RWPE2 (cell line): ENCODE data around the gene TMEM106C.
A peak's percentile ranks its signal among the peaks of the same experiment; 100 is the strongest.

Experiments used
- ATAC-seq: fragments of 200-7000 bp; cut with Tn5 transposase; 3 replicates; pipeline ENCODE4 v1.9.1; 2021; ENCODE audit warnings: low read depth
- DNase-seq: peaks from one replicate; pipeline ENCODE4 v3.0.0-alpha.2; 2020; ENCODE audit warnings: low spot score
- H3K27ac ChIP-seq: fragments of 450-650 bp; 2 replicates; pipeline ENCODE4 v1.5.1; 2017; ENCODE audit warnings: mild to moderate bottlenecking; ENCODE audit not compliant: poor library complexity, severe bottlenecking
- H3K27me3 ChIP-seq: fragments of 250-450 bp; sonication (Bioruptor Pico); 2 replicates; pipeline ENCODE4 v1.5.1; 2021; ENCODE audit warnings: mild to moderate bottlenecking, moderate library complexity; ENCODE audit not compliant: insufficient read depth, poor library complexity, severe bottlenecking
- H3K36me3 ChIP-seq: fragments of 250-450 bp; sonication (Bioruptor Pico); 2 replicates; pipeline ENCODE4 v1.5.1; 2020; ENCODE audit warnings: low read depth, mild to moderate bottlenecking, moderate library complexity
- H3K4me1 ChIP-seq: fragments of 250-450 bp; sonication (Bioruptor Pico); 2 replicates; pipeline ENCODE4 v1.5.1; 2021; ENCODE audit warnings: mild to moderate bottlenecking, moderate library complexity; ENCODE audit not compliant: insufficient read depth, poor library complexity, severe bottlenecking
- H3K4me3 ChIP-seq: fragments of 250-450 bp; sonication (Bioruptor Pico); 2 replicates; pipeline ENCODE4 v1.5.1; 2021; ENCODE audit warnings: mild to moderate bottlenecking, moderate library complexity; ENCODE audit not compliant: severe bottlenecking
- H3K9me3 ChIP-seq: fragments of 250-450 bp; sonication (Bioruptor Pico); 2 replicates; pipeline ENCODE4 v1.5.1; 2021; ENCODE audit warnings: mild to moderate bottlenecking, moderate library complexity; ENCODE audit not compliant: severe bottlenecking
- CTCF ChIP-seq: fragments of 450-650 bp; IDR thresholded peaks from one replicate; pipeline ENCODE4 v1.5.1; 2017; ENCODE audit warnings: mild to moderate bottlenecking, moderate library complexity; ENCODE audit not compliant: poor library complexity, severe bottlenecking

TMEM106C gene

GRCh38 chr12:47943623-47944340, 19.6 kb upstream of the TMEM106C start:
- DNase-seq = no peak

GRCh38 chr12:47944685-47945340, 18.6 kb upstream of the TMEM106C start:
- ATAC-seq = no peak
- H3K4me3 ChIP-seq = no peak overlapping the region
- peaks cover 29% of the 10 kb centered on the region for H3K4me1 ChIP-seq
- DNase-seq = no peak
- no peaks in the 10 kb centered on the region for H3K27me3 ChIP-seq
- no peaks in the 10 kb centered on the region for H3K9me3 ChIP-seq
- H3K27ac ChIP-seq = no peak overlapping the region
- H3K36me3 ChIP-seq = no peaks in the 10 kb centered on the region
- no peak for TF ChIP-seq CTCF

More at GRCh38 chr12:47943623-47944340, 19.6 kb upstream of the TMEM106C start:
- no peak for ATAC-seq
- Histone ChIP-seq H3K27me3 (no peaks in the 10 kb centered on the region), H3K4me1 (peaks cover 18% of the 10 kb centered on the region), H3K4me3 (no peak overlapping the region), H3K9me3 (no peaks in the 10 kb centered on the region), H3K27ac (no peak overlapping the region), H3K36me3 (no peaks in the 10 kb centered on the region)
- TF ChIP-seq CTCF = no peak

- no peak for TF ChIP-seq CTCF
- Histone ChIP-seq H3K36me3 (no peaks in the 10 kb centered on the region), H3K27me3 (no peaks in the 10 kb centered on the region), H3K9me3 (no peaks in the 10 kb centered on the region), H3K4me3 (no peak overlapping the region), H3K27ac (no peak overlapping the region), H3K4me1 (peaks cover 34% of the 10 kb centered on the region)
- DNase-seq = no peak
- no peak for ATAC-seq
Measured at GRCh38 chr12:47945341-47945728, 18.1 kb upstream of the TMEM106C start.

- Histone ChIP-seq H3K27me3 (no peaks in the 10 kb centered on the region), H3K36me3 (no peaks in the 10 kb centered on the region), H3K4me1 (peaks cover 44% of the 10 kb centered on the region), H3K27ac (peak overlapping the region; percentile 3), H3K4me3 (no peak overlapping the region), H3K9me3 (no peaks in the 10 kb centered on the region)
- ATAC-seq (peak; percentile 49; the same call in 2 of the 3 replicates), DNase-seq (no peak)
- no peak for TF ChIP-seq CTCF
Measured at GRCh38 chr12:47946413-47947323, 16.7 kb upstream of the TMEM106C start.
